Measurements from ENCODE around the gene CAPN3. TPM values are rescaled to one million over a fixed set of nuclear protein-coding genes. Genes with fewer than 3 reads are reported as not detected.

The CAPN3 gene
- polyA plus RNA-seq, 1 donor (not counting 4 experiments of a cell fraction or from before 2014, with no cell fraction given), result 15.8 TPM

DNA sequence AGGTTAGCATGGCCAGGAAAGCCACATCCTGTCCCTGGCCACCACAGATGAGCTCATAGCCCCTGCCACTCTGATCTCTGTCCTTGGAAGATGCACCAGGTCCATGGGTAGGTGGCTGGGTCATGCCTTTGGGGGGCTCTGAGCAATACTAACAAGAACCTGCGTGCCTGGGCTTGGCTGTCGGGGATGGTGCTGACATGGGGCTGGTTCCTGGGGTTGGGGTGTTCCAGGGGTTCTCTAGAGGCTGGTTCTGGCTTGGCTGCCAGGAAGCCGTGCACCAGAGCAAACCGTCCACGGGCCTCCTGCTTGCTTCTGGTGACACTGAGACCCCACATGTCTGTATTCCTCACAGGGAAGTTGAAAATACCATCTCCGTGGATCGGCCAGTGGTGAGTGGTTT lies 44.1 kb downstream of the CAPN3 start:
- Histone ChIP-seq H2AFZ (ENCODE audit: control insufficient read depth, low read length) (no peak overlapping the region), H3K36me3 (ENCODE audit: control insufficient read depth in 2 of 2, extremely low read depth in 1 of 2, insufficient read depth in 2 of 2, low read length in 2 of 2) (peaks cover 0 to 29% of the 10 kb centered on the region in 2 experiments), H3K9me1 (ENCODE audit: control insufficient read depth, extremely low read depth, insufficient read depth, low read length) (no peaks in the 10 kb centered on the region), H3K4me1 (ENCODE audit: control insufficient read depth, extremely low read depth, insufficient read depth, low read length) (peaks cover 10% of the 10 kb centered on the region), H3K9ac (ENCODE audit: control insufficient read depth, extremely low read depth, insufficient read depth, low read length) (no peak overlapping the region), H3K79me2 (ENCODE audit: control insufficient read depth, insufficient read depth, low read length) (no peaks in the 10 kb centered on the region), H3K27ac (ENCODE audit: control insufficient read depth, insufficient read depth, low read length) (no peak overlapping the region), H3K4me3 (ENCODE audit: control insufficient read depth in 2 of 3, extremely low read depth in 1 of 3, insufficient read depth in 2 of 3, low read depth in 1 of 3, low read length in 3 of 3) (no peak overlapping the region), H4K20me1 (ENCODE audit: control insufficient read depth, extremely low read depth, insufficient read depth, low read length) (no peaks in the 10 kb centered on the region), H3K4me2 (ENCODE audit: control insufficient read depth, extremely low read depth, insufficient read depth, low read depth, low read length) (no peak overlapping the region), H3K27me3 (ENCODE audit: control insufficient read depth, extremely low read depth, insufficient read depth, low read length) (no peaks in the 10 kb centered on the region), H3K9me3 (ENCODE audit: control insufficient read depth, low read depth, low read length) (no peaks in the 10 kb centered on the region)
- dilution Hi-C loops (cut with MboI; ENCODE audit: extremely low pct_ligation_motif_present, low sequenced_read_pairs), result no loop called here
- DNase-seq (ENCODE audit: low read depth, low spot score) (no peak), FAIRE-seq (no peak)
- TF ChIP-seq EZH2 (IDR thresholded peaks at IDR 0.05; ENCODE audit: low read length), result no peak
- TF ChIP-seq, protein P1, sequence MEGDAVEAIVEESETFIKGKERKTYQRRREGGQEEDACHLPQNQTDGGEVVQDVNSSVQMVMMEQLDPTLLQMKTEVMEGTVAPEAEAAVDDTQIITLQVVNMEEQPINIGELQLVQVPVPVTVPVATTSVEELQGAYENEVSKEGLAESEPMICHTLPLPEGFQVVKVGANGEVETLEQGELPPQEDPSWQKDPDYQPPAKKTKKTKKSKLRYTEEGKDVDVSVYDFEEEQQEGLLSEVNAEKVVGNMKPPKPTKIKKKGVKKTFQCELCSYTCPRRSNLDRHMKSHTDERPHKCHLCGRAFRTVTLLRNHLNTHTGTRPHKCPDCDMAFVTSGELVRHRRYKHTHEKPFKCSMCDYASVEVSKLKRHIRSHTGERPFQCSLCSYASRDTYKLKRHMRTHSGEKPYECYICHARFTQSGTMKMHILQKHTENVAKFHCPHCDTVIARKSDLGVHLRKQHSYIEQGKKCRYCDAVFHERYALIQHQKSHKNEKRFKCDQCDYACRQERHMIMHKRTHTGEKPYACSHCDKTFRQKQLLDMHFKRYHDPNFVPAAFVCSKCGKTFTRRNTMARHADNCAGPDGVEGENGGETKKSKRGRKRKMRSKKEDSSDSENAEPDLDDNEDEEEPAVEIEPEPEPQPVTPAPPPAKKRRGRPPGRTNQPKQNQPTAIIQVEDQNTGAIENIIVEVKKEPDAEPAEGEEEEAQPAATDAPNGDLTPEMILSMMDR (optimal IDR thresholded peaks at IDR 0.05 in 1 of 3, IDR thresholded peaks at IDR 0.05 in 1 of 3, conservative IDR thresholded peaks at IDR 0.05 in 1 of 3; ENCODE audit: extremely low read depth in 1 of 3, insufficient read depth in 2 of 3, low read length in 3 of 3), result no peak

DNA sequence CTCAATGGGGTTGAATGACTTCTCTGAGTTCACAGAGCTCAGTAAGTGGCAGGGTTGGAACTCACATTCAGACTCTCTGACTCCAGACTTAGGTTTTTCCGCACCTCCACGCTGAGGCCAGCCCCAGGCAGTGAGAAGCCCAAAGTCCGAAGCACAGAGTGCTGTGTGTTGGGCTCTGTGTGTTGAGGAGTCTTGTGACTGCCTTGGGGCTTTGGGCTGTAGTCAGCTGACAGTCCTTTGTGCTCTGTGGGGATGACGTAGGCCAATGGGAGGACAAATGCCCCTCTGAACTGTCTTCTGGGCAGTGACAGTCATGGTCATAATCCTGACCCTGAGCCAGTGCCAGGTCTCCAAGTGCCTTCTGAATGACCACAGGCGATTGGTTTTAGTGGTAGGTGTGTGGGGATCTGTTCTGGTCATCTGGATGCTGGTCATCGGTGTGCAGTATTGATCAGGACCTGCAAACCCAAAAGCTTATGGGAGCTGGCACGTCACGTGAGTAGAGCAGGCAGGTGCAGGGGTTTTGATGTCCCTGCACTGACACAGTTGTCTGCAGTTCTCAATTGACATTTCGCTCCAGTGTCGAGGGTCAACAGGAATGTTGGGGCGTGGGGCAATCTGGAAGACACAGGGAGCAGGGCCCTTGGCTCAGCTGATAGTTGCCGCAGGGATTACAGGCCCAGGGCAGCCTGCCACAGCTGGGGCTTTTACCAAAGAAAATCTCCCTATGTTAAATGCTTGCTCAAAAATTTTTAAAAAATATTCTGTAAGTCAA lies 45.3 kb downstream of the CAPN3 start:
- dilution Hi-C loops (cut with MboI; ENCODE audit: extremely low pct_ligation_motif_present, low sequenced_read_pairs), result no loop called here
- no peak overlapping the region for H2AFZ ChIP-seq (ENCODE audit: control insufficient read depth, low read length)
- DNase-seq (ENCODE audit: low read depth, low spot score) (no peak), FAIRE-seq (no peak)
- no peaks in the 10 kb centered on the region for H3K27me3 ChIP-seq (ENCODE audit: control insufficient read depth, extremely low read depth, insufficient read depth, low read length)
- peaks cover 0 to 24% of the 10 kb centered on the region in 2 experiments for H3K36me3 ChIP-seq (ENCODE audit: control insufficient read depth in 2 of 2, extremely low read depth in 1 of 2, insufficient read depth in 2 of 2, low read length in 2 of 2)
- H3K79me2 ChIP-seq (ENCODE audit: control insufficient read depth, insufficient read depth, low read length), result no peaks in the 10 kb centered on the region
- H4K20me1 ChIP-seq (ENCODE audit: control insufficient read depth, extremely low read depth, insufficient read depth, low read length), result no peaks in the 10 kb centered on the region
- no peak overlapping the region for H3K27ac ChIP-seq (ENCODE audit: control insufficient read depth, insufficient read depth, low read length)
- TF ChIP-seq, protein P1 (optimal IDR thresholded peaks at IDR 0.05 in 1 of 3, IDR thresholded peaks at IDR 0.05 in 1 of 3, conservative IDR thresholded peaks at IDR 0.05 in 1 of 3; ENCODE audit: extremely low read depth in 1 of 3, insufficient read depth in 2 of 3, low read length in 3 of 3), result no peak
- TF ChIP-seq EZH2 (IDR thresholded peaks at IDR 0.05; ENCODE audit: low read length), result no peak
- no peak overlapping the region for H3K4me3 ChIP-seq (ENCODE audit: control insufficient read depth in 2 of 3, extremely low read depth in 1 of 3, insufficient read depth in 2 of 3, low read depth in 1 of 3, low read length in 3 of 3)
- no peak overlapping the region for H3K4me2 ChIP-seq (ENCODE audit: control insufficient read depth, extremely low read depth, insufficient read depth, low read depth, low read length)
- H3K4me1 ChIP-seq (ENCODE audit: control insufficient read depth, extremely low read depth, insufficient read depth, low read length), result peaks cover 10% of the 10 kb centered on the region
- H3K9ac ChIP-seq (ENCODE audit: control insufficient read depth, extremely low read depth, insufficient read depth, low read length), result no peak overlapping the region
- no peaks in the 10 kb centered on the region for H3K9me1 ChIP-seq (ENCODE audit: control insufficient read depth, extremely low read depth, insufficient read depth, low read length)
- no peaks in the 10 kb centered on the region for H3K9me3 ChIP-seq (ENCODE audit: control insufficient read depth, low read depth, low read length)
